GM12874 (cell line): ENCODE results near the gene GADD45A.

ENCODE experiments used
- CTCF ChIP-seq: IDR thresholded peaks from 2 replicates; pipeline ENCODE4 v1.5.1; 2011; ENCODE audit warnings: low read depth, mild to moderate bottlenecking, control low read depth, low read length, moderate library complexity; ENCODE audit not compliant: insufficient read depth

Gene GADD45A

GRCh38 chr1:67705735-67706453 lies 20.9 kb downstream of the GADD45A start:
- no peak for TF ChIP-seq CTCF

GRCh38 chr1:67708606-67709005 lies 23.6 kb downstream of the GADD45A start:
- no peak for TF ChIP-seq CTCF

GRCh38 chr1:67710417-67710816 lies 25.4 kb downstream of the GADD45A start:
- TF ChIP-seq CTCF = no peak

- TF ChIP-seq CTCF = no peak
Observed at GRCh38 chr1:67711158-67711854, 26.3 kb downstream of the GADD45A start.

- TF ChIP-seq CTCF = no peak
Observed at GRCh38 chr1:67711855-67712212, 26.8 kb downstream of the GADD45A start.

- no peak for TF ChIP-seq CTCF
Observed at GRCh38 chr1:67713057-67713846, 28.3 kb downstream of the GADD45A start.

- TF ChIP-seq CTCF = no peak
Observed at GRCh38 chr1:67715819-67716218, 30.8 kb downstream of the GADD45A start.
